Stromal cell of bone marrow (primary cell): ENCODE results near the gene SWT1.
"Not testable (repeated sequence)": the region's sequence is repeated elsewhere in the genome, so short reads cannot be mapped to it uniquely, and the experiment has no call there.

Experiments used
- DNase-seq: peaks from one replicate; pipeline ENCODE4 v3.0.0-alpha.2; 2012; ENCODE audit warnings: low read depth

The SWT1 gene

DNA sequence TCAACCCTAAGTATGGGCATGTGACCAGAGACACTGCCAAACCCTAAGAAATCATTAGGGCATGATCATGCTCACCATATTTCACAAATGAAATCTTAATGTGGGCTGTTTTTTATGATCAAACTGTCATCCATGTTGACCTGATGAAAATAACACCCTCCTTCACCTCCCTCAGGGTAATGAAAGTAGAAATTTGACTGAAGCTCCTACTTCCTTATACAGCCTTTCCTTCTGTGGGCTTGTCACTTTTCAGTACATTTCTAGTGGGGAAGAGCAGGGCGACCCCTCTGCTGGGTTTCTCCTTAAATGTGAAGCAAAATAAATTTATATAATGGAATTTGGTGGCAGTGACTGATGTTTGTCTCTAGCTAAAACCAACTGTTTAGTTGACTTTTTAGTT, 134.2 kb downstream of the SWT1 start:
- DNase-seq = no peak

DNA sequence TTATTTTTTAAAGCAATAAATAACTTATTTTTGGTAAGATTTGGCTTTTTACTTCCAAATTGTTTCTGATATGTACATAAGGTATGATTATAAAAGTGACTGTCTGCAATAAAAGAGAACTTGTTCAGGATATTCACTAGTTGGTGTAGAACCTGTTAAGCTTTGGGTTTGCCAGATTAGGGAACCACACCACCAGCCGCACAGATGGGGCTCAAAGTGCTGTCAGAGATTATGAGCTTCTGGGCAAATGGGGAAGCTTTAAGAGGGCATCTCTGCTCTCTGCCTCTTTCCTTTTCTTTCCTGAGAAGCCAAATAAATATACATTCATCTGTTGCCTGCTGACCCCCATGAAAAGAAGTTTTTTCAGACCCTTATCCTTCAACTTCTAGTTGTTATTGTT, 134.7 kb downstream of the SWT1 start:
- DNase-seq = no peak

DNA sequence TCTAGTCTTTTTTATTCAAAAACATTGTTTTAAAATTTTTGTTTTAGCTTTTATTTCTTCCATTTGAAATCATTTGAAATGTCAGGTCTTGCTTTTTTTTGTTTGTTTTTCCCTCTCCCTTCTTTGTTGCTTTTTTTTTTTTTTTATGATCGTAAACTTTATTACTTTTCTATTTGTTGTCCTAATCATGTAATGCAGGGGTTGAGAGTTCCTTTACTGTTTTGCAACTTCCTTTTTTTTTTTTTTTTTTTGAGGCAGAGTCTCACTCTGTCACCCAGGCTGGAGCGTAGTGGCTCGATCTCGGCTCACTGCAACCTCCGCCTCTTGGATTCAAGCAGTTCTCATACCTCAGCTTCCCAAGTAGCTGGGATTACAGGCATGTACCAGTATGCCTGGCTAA, 135.3 kb downstream of the SWT1 start:
- no peak for DNase-seq

DNA sequence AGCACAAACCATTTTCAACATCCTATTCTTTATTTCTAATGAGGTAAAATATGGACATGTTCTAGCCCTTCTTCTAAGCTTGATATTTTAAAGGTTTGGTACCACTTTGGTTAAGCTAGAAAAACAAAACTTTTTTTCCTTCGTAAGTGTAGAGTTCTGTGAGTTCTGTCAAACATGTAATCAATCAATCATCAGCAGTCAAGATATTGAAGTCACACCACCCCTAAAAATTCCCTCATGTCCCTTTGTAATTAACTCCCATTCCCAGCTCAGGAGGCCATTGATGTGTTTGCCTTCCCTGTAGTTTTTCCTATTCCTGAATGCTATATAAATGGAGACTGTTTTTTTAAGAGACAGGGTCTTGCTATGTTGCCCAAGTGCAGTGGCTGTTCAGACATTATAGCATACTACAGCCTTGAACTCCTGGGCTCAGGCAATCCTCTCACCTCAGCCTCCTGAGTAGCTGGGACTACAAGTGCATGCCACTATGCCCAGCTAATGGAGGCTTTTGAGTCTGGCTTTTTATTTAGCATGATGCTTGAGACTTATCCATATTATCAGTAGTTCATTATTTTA, 137.1 kb downstream of the SWT1 start:
- no peak for DNase-seq

DNA sequence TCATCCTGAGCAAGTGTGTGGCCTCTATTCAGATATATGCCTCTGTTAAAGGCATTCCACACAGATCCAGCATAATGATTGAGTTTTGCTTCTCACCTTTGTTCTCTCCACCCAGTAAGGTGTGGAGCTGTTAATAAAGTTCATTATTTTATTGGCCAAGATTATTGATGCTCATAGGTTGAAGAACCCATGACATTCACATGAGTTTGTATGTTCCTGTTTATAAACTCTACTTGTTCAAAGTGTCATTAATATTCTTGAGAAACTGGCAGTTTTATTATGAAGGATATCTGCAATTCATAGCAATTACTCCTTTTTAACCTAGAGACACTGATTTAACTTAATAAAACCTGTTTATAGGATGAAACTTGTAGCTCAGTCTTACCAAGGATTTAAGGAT, 138.1 kb downstream of the SWT1 start:
- no peak for DNase-seq

DNA sequence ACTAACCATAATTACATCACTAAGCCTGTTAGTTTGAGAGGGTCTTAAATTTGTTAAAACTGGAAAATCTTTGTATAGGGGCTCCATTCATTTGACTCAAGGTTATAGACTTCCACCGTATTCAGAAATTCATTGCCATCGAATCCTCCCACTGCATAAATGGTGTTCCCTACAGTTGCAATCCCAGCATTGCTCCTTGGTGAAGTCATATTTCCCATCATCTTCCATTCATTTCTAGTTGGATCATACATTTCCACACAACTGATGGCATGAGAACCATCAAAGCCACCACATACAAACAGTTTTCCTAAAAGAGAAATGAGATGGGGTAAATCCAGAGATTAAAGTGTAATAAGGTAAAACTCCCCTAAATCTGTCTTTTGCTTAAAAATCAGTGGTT, 141.0 kb downstream of the SWT1 start:
- DNase-seq = no peak

DNA sequence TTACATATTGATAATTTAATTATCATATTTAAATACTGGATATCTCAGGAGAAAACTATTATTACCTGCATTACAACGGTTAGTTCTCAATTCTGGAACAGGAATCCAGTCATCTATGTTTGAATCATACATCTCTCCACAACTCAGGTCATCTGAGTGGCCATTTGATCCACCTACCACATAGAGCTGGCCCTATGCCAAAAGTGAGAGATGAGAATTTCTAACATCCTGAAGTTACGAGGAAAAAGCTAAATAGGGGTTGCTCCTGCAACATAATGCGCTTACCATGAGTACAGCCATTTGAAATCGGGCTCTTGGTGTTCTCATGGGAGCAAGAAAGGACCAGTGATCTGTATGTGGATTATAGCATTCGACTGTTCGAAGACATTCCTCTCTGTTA, 143.2 kb downstream of the SWT1 start:
- DNase-seq = no peak

DNA sequence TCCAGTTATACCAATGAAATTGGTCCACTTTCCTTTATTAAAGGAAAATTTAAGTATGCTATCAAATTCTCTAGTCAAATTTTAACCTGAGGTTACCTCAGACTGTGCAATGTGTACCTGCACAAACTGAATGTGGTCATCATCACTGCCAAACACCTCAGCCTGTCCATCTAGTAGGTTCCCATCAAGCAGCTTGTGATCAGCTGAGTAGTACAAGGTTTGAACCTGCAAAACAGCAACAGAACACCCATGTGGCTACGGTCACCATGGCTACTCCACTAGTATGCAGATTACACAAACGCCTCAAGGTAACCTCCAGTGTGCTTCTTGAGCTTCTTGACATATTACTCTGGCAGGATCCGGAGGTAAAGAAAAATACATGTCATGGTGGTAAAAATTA, 148.5 kb downstream of the SWT1 start:
- no peak for DNase-seq

DNA sequence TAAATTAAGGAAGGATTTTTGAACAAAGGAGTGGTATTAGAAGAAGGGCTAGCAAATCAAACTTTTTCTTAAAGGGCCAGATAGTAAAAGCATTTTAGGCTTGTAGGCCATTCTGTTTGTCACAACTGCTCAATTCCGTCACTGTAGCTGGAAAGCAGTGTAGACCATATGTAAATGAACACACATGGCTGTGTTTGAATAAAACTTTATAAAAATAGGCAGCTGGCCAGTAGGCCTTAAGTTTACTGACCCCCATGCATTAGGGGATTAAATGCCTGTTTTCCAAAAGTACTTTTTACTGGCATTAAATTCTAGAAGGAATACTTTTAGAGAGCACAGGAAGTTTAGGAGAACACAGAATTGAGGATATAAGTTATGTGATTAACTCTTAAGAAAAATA, 151.2 kb downstream of the SWT1 start:
- DNase-seq = no peak

DNA sequence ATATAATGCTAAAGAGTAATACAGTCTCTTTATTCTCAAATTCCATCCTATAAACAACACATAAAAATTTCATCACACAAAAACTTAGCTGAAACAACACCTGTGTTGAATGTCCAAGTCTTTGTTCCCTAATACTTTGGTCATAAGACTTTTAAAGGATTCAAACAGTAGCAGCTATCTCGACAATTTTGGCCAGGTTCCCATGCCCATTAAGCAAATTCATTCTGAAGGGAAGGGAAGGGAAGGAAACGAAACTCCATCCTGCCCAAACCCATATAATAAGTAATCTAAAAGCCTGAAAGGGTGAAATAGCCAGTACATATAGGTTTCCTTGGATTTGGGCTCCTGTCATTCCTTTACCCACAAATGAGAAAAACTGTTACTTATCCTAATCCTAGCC, 152.6 kb downstream of the SWT1 start:
- no peak for DNase-seq

DNA sequence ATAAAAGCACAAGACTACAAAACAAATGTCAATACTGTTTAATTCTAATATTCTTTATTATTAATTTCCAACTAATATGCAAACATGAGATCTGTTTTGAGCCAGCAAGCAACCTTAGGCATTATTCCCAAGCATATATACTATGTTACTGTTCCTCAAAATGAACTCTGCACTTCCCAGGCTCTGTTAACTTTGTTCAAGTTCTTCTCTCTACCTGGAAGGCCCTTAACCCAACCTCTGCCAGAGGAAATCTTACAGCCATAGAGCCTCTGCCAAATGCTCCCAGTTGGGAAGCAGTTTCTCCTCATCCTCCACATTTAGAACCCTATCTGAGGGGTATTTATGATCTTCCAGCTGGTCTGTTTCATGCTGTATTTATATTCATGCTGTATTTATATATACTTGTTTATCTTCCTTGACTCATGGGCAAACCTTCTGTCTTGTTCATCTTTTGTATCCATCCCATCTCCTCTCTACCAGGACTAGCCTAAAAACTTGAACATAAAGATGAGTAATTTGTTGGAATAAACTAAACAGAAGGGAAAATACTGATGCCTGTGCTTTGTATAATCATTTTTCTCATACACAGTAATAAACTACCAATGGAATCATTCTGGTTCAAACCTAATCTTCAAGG, 154.7 kb downstream of the SWT1 start:
- DNase-seq = no peak

DNA sequence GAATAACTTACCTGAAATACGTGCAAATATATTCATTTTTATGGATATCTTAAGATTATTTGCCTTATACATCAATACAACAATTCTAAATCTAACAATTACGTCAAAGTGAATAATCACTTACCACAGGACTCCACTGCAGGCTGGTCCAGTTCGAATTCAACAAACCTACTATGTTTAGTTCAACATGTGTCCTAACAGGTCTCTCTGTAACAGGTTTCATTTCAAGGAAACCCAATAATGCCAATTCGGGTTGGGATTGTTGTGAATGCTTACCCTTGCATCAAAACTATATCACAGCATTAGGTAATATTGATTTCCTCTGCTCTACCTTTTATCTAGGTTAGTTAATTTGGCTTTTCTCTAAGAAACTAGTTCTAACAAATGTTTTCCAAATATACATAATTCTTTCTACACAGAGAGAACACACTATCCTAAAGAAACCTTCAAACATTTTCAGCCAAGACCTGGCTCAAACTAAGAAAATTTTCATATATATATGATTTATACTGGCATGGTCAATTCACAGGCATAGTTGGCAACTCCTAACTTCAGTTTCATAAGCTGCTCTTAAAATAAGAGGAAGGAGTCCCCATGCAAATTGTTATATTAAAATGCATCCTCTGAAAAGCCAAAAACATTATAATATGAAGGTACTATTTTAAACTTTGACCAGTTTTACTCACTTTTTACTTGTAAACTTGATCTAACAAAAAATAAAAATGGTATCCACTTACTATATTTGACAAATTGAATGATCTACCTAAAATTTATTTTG, 155.6 kb downstream of the SWT1 start:
- DNase-seq = no peak

DNA sequence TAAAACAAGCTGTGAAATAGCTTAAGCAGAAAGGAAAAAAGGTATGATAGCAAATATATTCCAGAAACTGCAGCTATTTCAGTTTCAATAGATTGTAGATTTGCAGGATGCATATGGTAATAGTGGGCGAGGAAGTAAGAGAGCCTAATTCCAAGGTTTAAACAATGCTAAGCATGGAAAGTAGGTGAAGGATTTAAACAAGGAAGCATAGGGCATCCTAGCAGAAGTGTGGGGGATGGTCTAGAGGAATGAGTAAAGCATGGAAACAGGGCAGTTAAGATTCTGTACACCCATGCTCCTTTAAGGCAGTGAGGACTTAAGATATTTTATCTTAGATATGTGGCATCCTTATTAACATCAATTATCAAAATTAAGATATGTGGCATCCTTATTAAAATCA, 157.4 kb downstream of the SWT1 start:
- DNase-seq = no peak

DNA sequence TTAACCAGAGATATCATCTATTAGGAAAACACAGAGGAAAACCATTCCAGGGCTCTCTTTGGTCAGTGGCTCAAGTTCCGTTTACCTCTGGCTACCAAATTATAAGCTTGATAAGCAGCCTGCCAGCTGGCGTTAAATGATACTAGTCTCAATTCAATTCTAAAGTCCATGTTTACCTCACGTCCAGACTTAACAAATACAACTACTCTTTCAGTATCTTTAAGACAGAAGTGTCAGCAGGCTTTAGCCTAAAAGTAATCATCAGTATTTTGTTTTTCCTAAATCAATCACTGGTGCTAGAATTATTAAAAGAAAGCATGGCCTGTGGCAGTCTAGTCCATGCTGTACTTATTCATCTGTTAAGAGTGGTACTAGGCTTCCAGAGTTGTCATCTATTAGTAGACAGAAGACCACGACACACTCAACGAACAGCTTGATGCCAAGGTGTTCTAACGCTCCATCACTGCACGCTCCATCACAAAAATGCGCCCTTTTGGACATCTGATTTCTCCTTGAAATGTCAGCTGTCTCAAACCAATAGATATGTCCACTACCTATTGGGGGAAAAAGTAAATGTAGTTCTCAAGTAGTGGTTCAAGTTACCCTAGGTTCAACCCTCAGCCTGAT, 158.6 kb downstream of the SWT1 start:
- DNase-seq = no peak

DNA sequence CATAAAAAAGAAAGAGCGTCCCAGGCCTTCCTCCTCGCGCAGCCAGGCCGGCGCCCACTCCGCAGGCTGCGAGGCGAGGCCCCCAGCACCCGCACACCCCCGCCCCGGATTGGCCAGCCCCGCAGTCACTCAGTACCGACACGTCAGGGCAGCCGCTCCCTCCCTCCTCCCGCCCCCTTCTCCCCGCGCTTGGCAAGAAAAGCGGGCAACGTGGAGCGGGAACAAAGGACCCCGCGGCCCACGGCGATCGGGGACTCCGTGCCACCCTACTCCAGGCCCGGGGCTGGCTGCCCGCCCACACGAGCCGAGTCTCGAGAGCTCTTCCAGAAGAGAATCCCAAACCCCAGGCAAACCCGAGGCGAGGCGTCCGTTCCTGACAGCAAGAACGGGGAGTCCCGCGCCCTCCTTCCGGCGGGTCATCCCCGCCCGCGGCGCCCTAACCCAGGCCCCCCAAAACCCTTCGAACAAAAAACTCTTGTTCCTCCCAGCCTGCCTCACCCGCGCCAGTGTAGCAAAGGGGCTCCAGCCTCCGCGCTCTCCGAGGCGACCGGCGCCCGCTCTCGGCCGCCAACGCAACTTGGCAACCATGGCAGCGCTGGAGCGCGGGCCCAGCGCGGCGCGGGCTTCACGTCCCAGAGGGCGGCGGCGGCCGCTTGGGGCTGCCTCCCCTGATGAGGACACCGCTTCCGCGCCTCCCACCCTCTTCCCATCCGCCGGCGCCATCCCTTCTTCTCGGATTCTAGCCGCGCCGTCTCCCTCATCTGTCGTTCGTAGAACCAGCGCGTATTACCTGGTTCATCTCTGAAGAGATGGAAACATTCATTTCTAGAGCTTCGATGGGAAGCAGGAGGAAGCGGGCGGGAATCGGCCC, 159.4 kb downstream of the SWT1 start:
- peak; percentile 82 for DNase-seq

DNA sequence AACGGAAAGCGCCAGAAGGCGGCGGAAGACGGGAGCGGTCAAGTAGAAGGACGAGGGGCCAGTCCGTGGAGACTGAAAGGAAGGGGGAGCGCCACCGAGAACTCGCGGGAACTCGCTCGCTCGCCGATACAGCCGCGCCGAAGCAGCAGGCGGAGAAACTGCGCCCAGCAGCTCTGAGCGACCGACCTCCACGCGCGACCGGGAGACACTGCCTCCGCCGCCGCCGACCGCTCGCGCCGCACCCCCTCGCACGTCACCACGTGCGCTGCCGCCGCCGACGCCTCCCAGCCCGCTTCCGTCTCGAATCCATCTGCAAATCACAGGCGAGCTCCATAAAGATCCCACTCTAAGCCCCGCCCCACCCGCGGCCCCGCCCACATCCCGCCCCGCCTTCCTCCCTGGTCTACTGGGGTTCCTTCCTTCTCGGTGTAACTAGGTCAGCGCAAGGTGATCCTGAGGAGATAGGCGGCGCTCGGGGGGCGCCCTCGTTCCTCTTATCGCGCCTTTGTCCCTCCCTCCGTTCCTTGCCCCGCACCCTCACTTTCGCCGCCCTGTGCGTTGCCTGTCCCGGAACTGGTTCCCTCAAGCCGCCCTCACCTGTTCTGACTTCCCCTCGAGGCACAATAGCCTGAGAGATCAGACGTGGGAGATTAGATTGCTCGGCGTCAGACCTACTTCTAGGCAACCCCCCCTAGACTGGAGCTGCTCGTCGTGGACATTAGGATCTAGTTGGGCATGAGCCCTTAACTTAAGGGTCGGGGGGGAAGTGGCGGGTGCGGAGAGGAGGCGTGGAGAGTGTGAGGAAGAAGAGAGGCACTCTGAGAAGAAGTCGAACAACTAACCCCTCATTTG, 160.3 kb downstream of the SWT1 start, which contains the start of gene IVNS1ABP:
TSS of gene IVNS1ABP (minus strand) at position 210 of the 852 bp plus-strand sequence. CDS start 7,750 bp downstream, outside the sequence.
- DNase-seq = peak; percentile 87

DNA sequence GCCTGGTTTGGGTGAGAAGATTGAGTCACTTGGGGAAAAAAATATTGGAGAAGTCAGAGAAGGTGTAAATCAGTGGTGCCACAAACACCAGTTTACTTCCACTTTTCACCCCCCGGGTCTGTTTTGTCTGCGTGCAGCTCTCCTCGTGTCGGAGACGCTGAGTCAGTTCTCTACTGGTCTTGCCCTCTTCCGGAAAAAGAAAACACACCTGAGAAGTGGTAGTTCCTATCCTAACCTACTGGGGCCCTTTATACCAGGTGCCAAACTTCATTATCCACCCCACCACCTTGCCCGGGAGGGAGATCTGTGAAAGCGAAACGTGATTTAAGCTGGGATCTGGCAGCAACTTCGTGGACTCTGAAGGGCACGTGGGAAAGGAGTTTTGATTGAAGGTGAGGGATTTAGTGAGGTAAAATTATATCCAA, 160.9 kb downstream of the SWT1 start:
- DNase-seq = no peak

DNA sequence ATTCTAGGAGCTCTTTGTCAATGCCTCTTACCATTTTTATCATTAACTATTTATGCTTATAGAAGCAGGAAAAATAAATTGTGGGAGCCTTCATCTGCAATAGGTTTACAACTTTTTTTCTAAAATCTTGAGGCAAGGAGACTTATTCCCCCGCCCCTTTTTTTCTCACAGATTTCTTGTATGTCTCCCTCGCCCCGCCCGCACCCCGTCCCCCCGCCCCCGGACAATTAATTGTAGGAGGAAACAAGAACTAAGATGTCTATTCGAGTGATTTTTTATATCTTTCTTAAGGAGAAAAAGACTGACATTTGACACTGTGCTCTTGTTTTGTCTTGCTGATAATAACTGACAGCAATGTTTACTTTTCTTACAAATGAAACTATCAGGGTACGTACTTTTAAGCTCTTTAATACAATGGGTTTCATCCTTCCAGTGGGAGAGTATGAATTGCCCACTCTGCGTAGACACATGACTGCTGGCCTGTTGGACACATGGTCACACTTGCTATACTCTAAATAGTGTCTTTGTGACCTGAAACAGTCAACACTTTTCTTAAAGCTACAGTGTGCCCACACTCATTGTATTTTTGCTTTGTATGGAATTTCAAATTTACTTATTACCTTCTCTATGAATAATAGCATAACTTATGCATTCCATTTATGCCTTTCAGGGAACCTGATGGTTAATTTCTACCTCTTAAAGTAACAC, 161.6 kb downstream of the SWT1 start:
- no peak for DNase-seq

DNA sequence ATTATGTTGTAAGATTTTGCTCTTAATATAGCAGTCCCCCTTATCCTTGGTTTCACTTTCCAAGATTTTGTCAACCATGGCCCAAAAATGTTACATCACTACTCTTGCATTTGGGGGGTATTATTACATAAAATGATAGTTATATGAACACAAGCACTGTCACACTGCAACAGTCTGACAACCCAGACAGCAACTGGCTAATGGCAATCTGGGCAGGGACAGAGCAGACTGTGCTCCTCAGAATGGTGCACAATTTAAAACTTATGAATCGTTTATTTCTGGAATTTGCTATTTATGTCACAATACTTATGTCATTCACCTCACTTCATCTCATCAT, 162.1 kb downstream of the SWT1 start:
- no peak for DNase-seq

DNA sequence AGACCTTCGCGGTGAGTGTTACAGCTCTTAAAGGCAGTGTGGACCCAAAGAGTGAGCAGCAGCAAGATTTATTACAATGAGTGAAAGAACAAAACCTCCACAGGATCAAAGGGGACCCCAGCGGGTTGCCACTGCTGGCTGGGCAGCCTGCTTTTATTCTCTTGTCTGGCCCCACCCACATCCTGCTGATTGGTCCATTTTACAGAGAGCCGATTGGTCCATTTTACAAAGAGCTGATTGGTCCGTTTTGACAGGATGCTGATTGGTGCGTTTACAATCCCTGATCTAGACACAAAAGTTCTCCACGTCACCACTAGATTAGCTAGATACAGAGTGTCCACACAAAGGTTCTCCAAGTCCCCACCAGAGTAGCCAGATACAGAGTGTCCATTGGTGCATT, 164.1 kb downstream of the SWT1 start:
- DNase-seq = not testable (repeated sequence)
